Measurements from ENCODE around the gene ASIC4.
A peak's percentile ranks its signal among the peaks of the same experiment; 100 is the strongest.

ASIC4 gene

DNA sequence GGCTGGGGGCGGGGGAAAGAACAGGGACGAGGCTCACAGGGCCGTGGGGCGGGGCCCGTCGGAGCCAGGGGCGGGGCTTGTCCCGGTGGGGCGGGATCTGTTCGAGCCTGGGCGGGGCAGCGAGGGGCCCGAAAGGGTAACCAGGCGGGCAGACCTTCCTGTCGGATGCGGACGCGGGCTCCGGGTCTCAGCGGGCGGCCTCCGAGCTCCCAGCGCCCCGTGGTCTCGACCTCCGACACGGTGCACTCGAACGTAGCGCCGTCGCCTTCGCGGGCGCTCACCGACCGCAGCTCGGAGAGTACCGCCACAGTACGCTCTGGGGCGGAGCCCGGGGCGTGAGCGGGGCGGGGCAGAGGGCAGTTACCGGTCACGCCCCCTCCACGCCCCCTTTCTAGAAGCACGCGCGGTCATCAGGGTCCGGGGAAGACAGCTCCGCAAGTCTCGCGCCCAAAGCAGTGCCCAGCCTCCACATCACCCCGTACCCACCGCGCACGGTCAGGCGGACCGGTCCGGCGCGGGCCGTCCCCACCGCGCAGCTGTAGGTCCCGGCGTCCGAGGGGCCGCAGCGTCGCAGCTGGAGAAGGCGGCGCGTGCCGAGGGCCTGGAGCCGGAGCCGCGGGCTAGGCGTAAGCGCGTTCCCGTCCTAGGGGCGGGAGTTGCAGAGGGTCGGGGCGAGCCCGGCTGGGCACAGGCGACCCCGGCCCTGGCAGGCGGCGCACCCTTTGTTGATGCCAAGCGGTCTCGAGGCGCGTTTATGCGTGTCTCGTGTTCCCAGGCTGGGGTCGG, 38.3 kb downstream of the ASIC4 start:
- peak; percentile 76 for DNase-seq (ENCODE audit: low read depth)
- TF ChIP-seq, protein P1, sequence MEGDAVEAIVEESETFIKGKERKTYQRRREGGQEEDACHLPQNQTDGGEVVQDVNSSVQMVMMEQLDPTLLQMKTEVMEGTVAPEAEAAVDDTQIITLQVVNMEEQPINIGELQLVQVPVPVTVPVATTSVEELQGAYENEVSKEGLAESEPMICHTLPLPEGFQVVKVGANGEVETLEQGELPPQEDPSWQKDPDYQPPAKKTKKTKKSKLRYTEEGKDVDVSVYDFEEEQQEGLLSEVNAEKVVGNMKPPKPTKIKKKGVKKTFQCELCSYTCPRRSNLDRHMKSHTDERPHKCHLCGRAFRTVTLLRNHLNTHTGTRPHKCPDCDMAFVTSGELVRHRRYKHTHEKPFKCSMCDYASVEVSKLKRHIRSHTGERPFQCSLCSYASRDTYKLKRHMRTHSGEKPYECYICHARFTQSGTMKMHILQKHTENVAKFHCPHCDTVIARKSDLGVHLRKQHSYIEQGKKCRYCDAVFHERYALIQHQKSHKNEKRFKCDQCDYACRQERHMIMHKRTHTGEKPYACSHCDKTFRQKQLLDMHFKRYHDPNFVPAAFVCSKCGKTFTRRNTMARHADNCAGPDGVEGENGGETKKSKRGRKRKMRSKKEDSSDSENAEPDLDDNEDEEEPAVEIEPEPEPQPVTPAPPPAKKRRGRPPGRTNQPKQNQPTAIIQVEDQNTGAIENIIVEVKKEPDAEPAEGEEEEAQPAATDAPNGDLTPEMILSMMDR (IDR thresholded peaks at IDR 0.05; ENCODE audit: insufficient read depth, low read depth, low read length, missing control alignments): no peak
- peak overlapping the region; percentile 45 for H3K4me3 ChIP-seq (ENCODE audit: low read depth, low read length)

DNA sequence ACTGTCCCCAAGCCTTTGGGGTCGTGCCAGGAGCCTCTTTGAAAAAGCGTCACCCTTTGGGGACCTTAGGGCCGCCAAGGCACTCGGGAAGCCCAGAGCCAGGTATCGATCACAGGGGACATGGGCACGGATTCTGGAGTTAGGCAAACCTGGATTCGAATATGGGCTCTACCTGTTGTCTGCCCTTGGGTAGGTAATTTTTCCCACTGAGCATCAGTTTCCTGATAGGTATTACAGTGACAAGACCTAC, 38.8 kb downstream of the ASIC4 start:
- no peak for DNase-seq (ENCODE audit: low read depth)
- TF ChIP-seq, protein P1 (IDR thresholded peaks at IDR 0.05; ENCODE audit: insufficient read depth, low read depth, low read length, missing control alignments): no peak
- H3K4me3 ChIP-seq (ENCODE audit: low read depth, low read length): no peak overlapping the region

DNA sequence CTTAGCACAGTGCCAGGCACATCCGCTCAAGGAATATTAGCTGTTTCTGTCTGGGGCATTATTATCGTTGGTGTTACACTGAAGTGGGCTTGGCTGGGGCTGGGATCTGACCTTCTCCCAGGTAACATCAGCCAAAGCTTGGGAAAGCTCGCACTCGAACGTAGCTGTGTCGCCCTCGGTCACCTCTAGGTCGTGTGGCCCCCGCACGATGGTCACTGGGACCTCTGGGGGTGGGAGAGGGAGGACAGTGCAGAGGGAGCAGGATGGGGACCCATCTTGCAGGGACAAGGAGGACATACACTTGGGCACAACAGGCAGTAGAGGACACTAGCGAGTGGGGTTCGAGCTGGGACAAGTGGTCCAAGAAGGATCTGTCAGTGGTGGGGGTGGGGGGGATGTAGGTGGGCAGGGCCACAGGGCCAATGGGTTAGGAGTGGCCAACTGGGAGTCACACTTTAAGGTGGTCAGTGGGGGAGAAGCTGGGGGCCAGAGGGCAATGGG, 39.2 kb downstream of the ASIC4 start:
- TF ChIP-seq, protein P1 (IDR thresholded peaks at IDR 0.05; ENCODE audit: insufficient read depth, low read depth, low read length, missing control alignments): no peak
- no peak overlapping the region for H3K4me3 ChIP-seq (ENCODE audit: low read depth, low read length)

DNA sequence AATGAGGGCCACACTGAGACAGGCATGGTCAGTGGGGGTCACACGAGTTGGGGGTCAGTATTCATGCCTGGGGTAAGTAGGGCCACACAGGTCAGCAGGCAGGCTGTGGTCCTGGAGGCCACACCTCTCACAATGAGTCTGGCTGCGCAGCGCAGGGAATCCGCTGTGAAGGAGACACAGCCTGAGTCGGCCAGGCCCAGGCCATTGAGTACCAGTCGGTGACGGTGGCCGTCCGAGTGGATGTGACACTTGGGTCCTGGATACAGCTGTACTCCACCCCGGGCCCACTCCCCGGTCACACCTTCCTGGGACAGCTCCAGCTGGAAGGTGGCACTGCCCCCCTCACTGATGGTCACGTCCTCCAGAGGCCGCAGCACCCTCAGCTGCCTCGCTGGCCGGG, 40.1 kb downstream of the ASIC4 start:
- no peak overlapping the region for H3K4me3 ChIP-seq (ENCODE audit: low read depth, low read length)
- DNase-seq (ENCODE audit: low read depth): no peak

More for the DNA sequence above, 39.2 kb downstream of the ASIC4 start:
- DNase-seq (ENCODE audit: low read depth): no peak

DNA sequence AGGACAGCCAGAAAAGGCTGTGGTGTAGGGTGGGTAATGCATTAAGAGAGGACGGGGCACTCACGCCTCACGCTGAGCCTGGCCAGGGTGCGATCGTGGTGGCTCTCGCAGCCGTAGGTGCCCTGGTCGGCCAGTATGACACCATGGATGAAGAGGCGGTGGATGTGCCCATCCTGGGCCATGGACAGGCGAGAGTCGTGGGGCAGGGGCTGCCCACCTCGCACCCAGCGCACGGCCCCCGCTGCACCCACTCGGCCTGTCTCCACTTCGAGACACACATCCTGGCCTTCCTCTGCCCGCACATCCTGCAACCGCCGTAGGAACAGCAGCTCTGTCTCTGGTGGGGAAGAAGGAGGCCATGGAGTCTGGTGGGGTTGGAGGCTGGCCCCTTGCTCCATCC, 41.7 kb downstream of the ASIC4 start:
- H3K4me3 ChIP-seq (ENCODE audit: low read depth, low read length): no peak overlapping the region
- TF ChIP-seq, protein P1 (IDR thresholded peaks at IDR 0.05; ENCODE audit: insufficient read depth, low read depth, low read length, missing control alignments): no peak
- DNase-seq (ENCODE audit: low read depth): no peak

More for the DNA sequence above, 40.1 kb downstream of the ASIC4 start:
- TF ChIP-seq, protein P1 (IDR thresholded peaks at IDR 0.05; ENCODE audit: insufficient read depth, low read depth, low read length, missing control alignments): no peak

DNA sequence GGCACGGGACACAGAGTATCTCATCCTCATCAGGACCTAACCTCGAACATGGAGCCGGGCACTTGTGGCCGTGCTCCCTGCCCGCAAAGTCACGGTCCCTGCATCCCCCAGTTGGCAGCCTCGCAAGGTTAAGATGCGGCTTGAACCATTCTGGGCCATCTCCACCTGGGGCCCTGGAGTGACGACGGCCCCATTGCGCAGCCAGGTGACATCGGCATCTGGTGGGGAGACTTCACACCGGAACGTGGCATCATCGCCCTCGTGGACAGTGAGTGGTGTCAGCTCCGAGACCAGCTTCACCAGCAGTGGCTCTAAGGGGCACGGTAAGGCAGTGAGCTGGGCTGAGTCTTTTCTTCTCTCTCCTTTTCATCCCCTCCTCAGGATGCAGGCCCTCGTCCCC, 42.1 kb downstream of the ASIC4 start:
- TF ChIP-seq, protein P1 (IDR thresholded peaks at IDR 0.05; ENCODE audit: insufficient read depth, low read depth, low read length, missing control alignments): no peak
- H3K4me3 ChIP-seq (ENCODE audit: low read depth, low read length): no peak overlapping the region

DNA sequence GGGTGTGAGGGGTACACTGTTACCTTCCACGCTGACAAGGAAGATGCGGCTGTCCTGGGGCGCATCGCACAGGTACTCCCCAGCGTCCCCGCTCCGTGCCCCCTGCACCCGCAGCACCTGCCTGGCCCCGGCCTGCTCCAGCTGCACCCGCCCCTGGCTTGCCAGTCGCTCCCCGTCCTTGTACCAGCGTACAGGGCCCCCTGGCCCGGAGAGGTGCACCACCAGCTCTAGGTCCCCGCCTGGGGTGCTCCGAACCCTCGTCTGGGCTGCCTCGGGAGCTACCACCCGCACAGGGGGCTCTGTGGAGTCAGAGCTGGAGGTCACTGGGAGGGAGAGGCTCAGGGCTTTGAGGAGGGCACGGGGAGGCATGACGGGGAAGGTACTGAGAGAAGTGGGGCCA, 43.0 kb downstream of the ASIC4 start:
- no peak overlapping the region for H3K4me3 ChIP-seq (ENCODE audit: low read depth, low read length)
- TF ChIP-seq, protein P1 (IDR thresholded peaks at IDR 0.05; ENCODE audit: insufficient read depth, low read depth, low read length, missing control alignments): no peak
- no peak for DNase-seq (ENCODE audit: low read depth)

More for the DNA sequence above, 42.1 kb downstream of the ASIC4 start:
- no peak for DNase-seq (ENCODE audit: low read depth)

Data from GM12865 (cell line).